Spleen (tissue), 11 donors: Measurements from ENCODE around the gene SAMD14. TPM values are rescaled to one million over a fixed set of nuclear protein-coding genes. Genes with fewer than 3 reads are reported as not detected.
"Not testable (repeated sequence)": the region's sequence is repeated elsewhere in the genome, so short reads cannot be mapped to it uniquely, and the experiment has no call there.

Source experiments
- DNase-seq: peaks from one replicate; pipeline ENCODE4 v3.0.0-alpha.2; 2020
- H3K27ac ChIP-seq, 8 donors: fragments of 200-600 bp; sonication (generic) in 7 of 8; 1 replicate in 4 of 8; 2 replicates in 4 of 8; pipeline versions ENCODE4 v1.5.0 to v1.8.0; 2016 to 2021; ENCODE audit warnings: inconsistent platforms in 4 of 8, mild to moderate bottlenecking in 4 of 8, moderate library complexity in 1 of 8
- H3K27me3 ChIP-seq, 7 donors: fragments of 200-600 bp; sonication (generic) in 6 of 7; replicated peaks in 1 of 7; 1 replicate in 4 of 7; 2 replicates in 3 of 7; pipeline versions ENCODE4 v1.5.0 to v1.8.0; 2016 to 2021; ENCODE audit warnings: inconsistent platforms in 3 of 7, mild to moderate bottlenecking in 1 of 7
- H3K36me3 ChIP-seq, 6 donors: fragments of 200-600 bp; sonication (generic) in 5 of 6; 1 replicate in 4 of 6; 2 replicates in 2 of 6; pipeline versions ENCODE4 v1.5.0 to v1.8.0; 2016 to 2021; ENCODE audit warnings: inconsistent platforms in 2 of 6
- H3K4me1 ChIP-seq, 6 donors: fragments of 200-600 bp; sonication (generic) in 5 of 6; 1 replicate in 3 of 6; 2 replicates in 3 of 6; pipeline versions ENCODE4 v1.5.0 to v1.8.0; 2016 to 2021; ENCODE audit warnings: inconsistent platforms in 3 of 6
- H3K4me3 ChIP-seq, 8 donors: fragments of 200-600 bp; sonication (generic) in 7 of 8; 1 replicate in 4 of 8; 2 replicates in 4 of 8; pipeline versions ENCODE4 v1.5.0 to v1.8.0; 2016 to 2021; ENCODE audit warnings: inconsistent platforms in 4 of 8, mild to moderate bottlenecking in 4 of 8, moderate library complexity in 2 of 8
- H3K9me3 ChIP-seq, 8 donors: fragments of 200-600 bp; sonication (generic) in 7 of 8; 1 replicate in 4 of 8; 2 replicates in 4 of 8; pipeline versions ENCODE4 v1.5.0 to v1.8.0; 2016 to 2021; ENCODE audit warnings: inconsistent platforms in 4 of 8
- CTCF ChIP-seq, 11 experiments: fragments of 200-600 bp in 7 of 11; fragments of 450-650 bp in 4 of 11; sonication (generic) in 4 of 11; IDR thresholded peaks in 8 of 11; conservative IDR thresholded peaks in 3 of 11; 1 replicate in 7 of 11; 2 replicates in 4 of 11; pipeline versions ENCODE4 v1.4.0 to v1.8.0; 2016 to 2021; ENCODE audit warnings: antibody characterized with exemption in 11 of 11, inconsistent platforms in 4 of 11, mild to moderate bottlenecking in 1 of 11
- POLR2A ChIP-seq, 3 donors: fragments of 450-650 bp; IDR thresholded peaks; one replicate each; pipeline ENCODE4 v1.5.1; 2017; ENCODE audit warnings: antibody characterized with exemption in 3 of 3, mild to moderate bottlenecking in 1 of 3
- POLR2AphosphoS5 ChIP-seq, 3 donors: sonication (generic); formaldehyde crosslinking; IDR thresholded peaks; one replicate each; pipeline ENCODE4 v1.5.1; 2017; ENCODE audit warnings: antibody characterized with exemption in 3 of 3
- WGBS, 5 donors: extraction: QIAGEN DNeasy Blood & Tissue Kit in 3 of 5; methylation state at CpG; one replicate each; pipeline versions ENCODE4 v1.1.5 to v1.1.7; 2013 to 2018; 5-methylcytosine and 5-hydroxymethylcytosine counted together
- intact Hi-C: fragments of 100-400 bp; cut with DNase I; formaldehyde crosslinking; loops from one replicate; pipeline ENCODE4 v1.15.0; 2023; ENCODE audit warnings: low total_unique reads
- polyA plus RNA-seq, 3 donors: library from polyadenylated mRNA; stranded (reverse); fragments of 200-250 nt; gene quantifications; one replicate each; pipeline ENCODE4 v1.2.1, GENCODE V29; 2013
- total RNA-seq, 7 donors: library from RNA; depleted of rRNA in 3 of 7; stranded (reverse); fragments of >200 nt in 3 of 7; fragmentation: NEBNext Ultra II Directional in 4 of 7; extraction: Animal tissue kit (Norgen Biotek cat#: 25700) in 4 of 7; gene quantifications; one replicate each; pipeline versions ENCODE4 v1.1.0 to v1.2.1, GENCODE V29; 2016 to 2021
- donor health status: healthy with polysubstance abuse.
- donor health status: DM: no; HTN: no; CAD: no; lungs with moderate emphysema.
- donor health status: DM: no; HTN: no; CAD: no.
- donor health status: Bipolar disorder and iron deficiency.
- donor health status: healthy.
- donor health status: DM: no; HTN: no; CAD: no.
- donor health status: DM: yes; HTN: yes; CAD: no.

SAMD14 gene
- total and polyA plus RNA-seq, 10 donors: 1.1 to 7.5 (median 2.1) TPM

- peak overlapping the region; percentile 10 to 88 (median 67) for H3K27ac ChIP-seq
- intact Hi-C loops: no loop called here
- peak; percentile 54 for DNase-seq
These were observed 66.3 kb downstream of the SAMD14 start for GRCh38 chr17:50063561-50064252.

GRCh38 chr17:50062293-50063243, 67.4 kb downstream of the SAMD14 start:
- 43 to 81% (median 72%) methylated on average over 10 of the region's 10 CpGs for WGBS, 5 donors
- Histone ChIP-seq H3K4me1 (peaks cover 5 to 78% (median 33%) of the 10 kb centered on the region in 6 donors), H3K4me3 (no peak overlapping the region)

More at GRCh38 chr17:50063561-50064252, 66.3 kb downstream of the SAMD14 start:
- no peak for TF ChIP-seq POLR2AphosphoS5 (IDR thresholded peaks at IDR 0.05)
- no peak for TF ChIP-seq CTCF (IDR thresholded peaks at IDR 0.05 in 8 of 11, conservative IDR thresholded peaks at IDR 0.05 in 3 of 11)
- no peak for TF ChIP-seq POLR2A (IDR thresholded peaks at IDR 0.05)
- Histone ChIP-seq H3K9me3 (no peaks in the 10 kb centered on the region), H3K4me3 (no peak overlapping the region), H3K36me3 (peaks cover 0 to 17% (median 0%) of the 10 kb centered on the region in 6 donors), H3K4me1 (peaks cover 5 to 66% (median 28%) of the 10 kb centered on the region in 6 donors), H3K27me3 (peaks cover 0 to under 1% (median 0%) of the 10 kb centered on the region in 7 donors)
- WGBS, 5 donors: 92 to 96% (median 92%) methylated on average over 8 of the region's 8 CpGs

GRCh38 chr17:50061713-50062045, 68.3 kb downstream of the SAMD14 start:
- Histone ChIP-seq H3K27me3 (peaks cover 0 to 21% (median 0%) of the 10 kb centered on the region in 7 donors), H3K4me1 (peaks cover 9 to 86% (median 41%) of the 10 kb centered on the region in 6 donors), H3K27ac (peak overlapping the region in 6 of 8 donors; percentile 34 to 88 (median 74))
- 82 to 96% (median 94%) methylated on average over 10 of the region's 10 CpGs for WGBS, 5 donors
- H3K4me3 ChIP-seq, H3K36me3 ChIP-seq, intact Hi-C loops, DNase-seq, H3K9me3 ChIP-seq: not testable (repeated sequence)

More at GRCh38 chr17:50062293-50063243, 67.4 kb downstream of the SAMD14 start:
- peaks cover 0 to 7% (median 0%) of the 10 kb centered on the region in 6 donors for H3K36me3 ChIP-seq
- H3K9me3 ChIP-seq: no peaks in the 10 kb centered on the region
- TF ChIP-seq POLR2AphosphoS5 (IDR thresholded peaks at IDR 0.05): peak in 2 of 3 donors; percentile 13 to 27
- no peak for TF ChIP-seq CTCF (IDR thresholded peaks at IDR 0.05 in 8 of 11, conservative IDR thresholded peaks at IDR 0.05 in 3 of 11)
- intact Hi-C loops: no loop called here
- peak; percentile 54 for DNase-seq
- peak overlapping the region; percentile 13 to 88 (median 67) for H3K27ac ChIP-seq
- H3K27me3 ChIP-seq: peaks cover 0 to 12% (median 0%) of the 10 kb centered on the region in 7 donors

- intact Hi-C loops: no loop called here
- 78 to 86% (median 85%) methylated on average over 9 of the region's 9 CpGs for WGBS, 5 donors
- peaks cover 0 to 26% (median 0%) of the 10 kb centered on the region in 7 donors for H3K27me3 ChIP-seq
These were observed 68.8 kb downstream of the SAMD14 start for GRCh38 chr17:50060951-50061712.

More at GRCh38 chr17:50060951-50061712, 68.8 kb downstream of the SAMD14 start:
- H3K9me3 ChIP-seq: no peaks in the 10 kb centered on the region
- DNase-seq: peak; percentile 71
- peaks cover 9 to 92% (median 44%) of the 10 kb centered on the region in 6 donors for H3K4me1 ChIP-seq
- TF ChIP-seq POLR2AphosphoS5 (IDR thresholded peaks at IDR 0.05) (peak; percentile 12 to 35 (median 21)), CTCF (IDR thresholded peaks at IDR 0.05 in 8 of 11, conservative IDR thresholded peaks at IDR 0.05 in 3 of 11) (no peak)
- peak overlapping the region in 6 of 8 donors; percentile 34 to 88 (median 74) for H3K27ac ChIP-seq
- H3K36me3 ChIP-seq: no peaks in the 10 kb centered on the region
- H3K4me3 ChIP-seq: no peak overlapping the region
